Astrocyte of the cerebellum (primary cell): ENCODE results near the gene CEP295NL.
A peak's percentile ranks its signal among the peaks of the same experiment; 100 is the strongest.
"Not testable (repeated sequence)": the region's sequence is repeated elsewhere in the genome, so short reads cannot be mapped to it uniquely, and the experiment has no call there.

Source experiments
- DNase-seq: peaks from one replicate; pipeline ENCODE4 v3.0.0-alpha.2; 2011; ENCODE audit warnings: low read depth
- H3K4me3 ChIP-seq: 2 replicates; pipeline ENCODE4 v1.5.1; 2011; ENCODE audit warnings: mild to moderate bottlenecking, low read depth, low read length, moderate library complexity
- CTCF ChIP-seq: IDR thresholded peaks from 2 replicates; pipeline ENCODE4 v1.5.1; 2012; ENCODE audit warnings: low read length, low read depth, moderate library complexity, mild to moderate bottlenecking; ENCODE audit errors: missing control alignments
- in situ Hi-C: cut with HindIII; loops from 2 replicates; pipeline ENCODE4 v1.10.0; 2017; ENCODE audit warnings: low sequenced_read_pairs

CEP295NL gene

GRCh38 chr17:78875363-78876093, 27.5 kb downstream of the CEP295NL start:
- no peak for TF ChIP-seq CTCF
- no peak overlapping the region for H3K4me3 ChIP-seq
- DNase-seq, result no peak
- in situ Hi-C loops, result no loop called here

- TF ChIP-seq CTCF, result no peak
- peak; percentile 60 for DNase-seq
- H3K4me3 ChIP-seq, result no peak overlapping the region
- in situ Hi-C loops, result no loop called here
Measured at GRCh38 chr17:78873519-78874340, 29.3 kb downstream of the CEP295NL start.

GRCh38 chr17:78872486-78872885, 30.5 kb downstream of the CEP295NL start:
- in situ Hi-C loops, result no loop called here
- H3K4me3 ChIP-seq, result no peak overlapping the region
- no peak for DNase-seq
- no peak for TF ChIP-seq CTCF

GRCh38 chr17:78870621-78871020, 32.4 kb downstream of the CEP295NL start:
- H3K4me3 ChIP-seq, result no peak overlapping the region
- in situ Hi-C loops, result no loop called here
- TF ChIP-seq CTCF, result no peak
- no peak for DNase-seq

GRCh38 chr17:78868391-78868790, 34.6 kb downstream of the CEP295NL start:
- no peak overlapping the region for H3K4me3 ChIP-seq
- DNase-seq, result no peak
- TF ChIP-seq CTCF, result no peak
- in situ Hi-C loops, result no loop called here

- DNase-seq, in situ Hi-C loops, H3K4me3 ChIP-seq: not testable (repeated sequence)
Measured at GRCh38 chr17:78867046-78867445, 36.0 kb downstream of the CEP295NL start.

- H3K4me3 ChIP-seq, result no peak overlapping the region
- in situ Hi-C loops, result no loop called here
- peak; percentile 91 for TF ChIP-seq CTCF
- peak; percentile 48 for DNase-seq
Measured at GRCh38 chr17:78865682-78866390, 37.2 kb downstream of the CEP295NL start.
